ENCODE data around the gene GNAS-AS1. TPM values are rescaled to one million over a fixed set of nuclear protein-coding genes. Genes with fewer than 3 reads are reported as not detected.

The GNAS-AS1 gene
- total and polyA plus RNA-seq, 2 of the 8 experiments (the other 6 are each of a cell fraction or from before 2014, with no cell fraction given) = 4.7 to 13.7 TPM

DNA sequence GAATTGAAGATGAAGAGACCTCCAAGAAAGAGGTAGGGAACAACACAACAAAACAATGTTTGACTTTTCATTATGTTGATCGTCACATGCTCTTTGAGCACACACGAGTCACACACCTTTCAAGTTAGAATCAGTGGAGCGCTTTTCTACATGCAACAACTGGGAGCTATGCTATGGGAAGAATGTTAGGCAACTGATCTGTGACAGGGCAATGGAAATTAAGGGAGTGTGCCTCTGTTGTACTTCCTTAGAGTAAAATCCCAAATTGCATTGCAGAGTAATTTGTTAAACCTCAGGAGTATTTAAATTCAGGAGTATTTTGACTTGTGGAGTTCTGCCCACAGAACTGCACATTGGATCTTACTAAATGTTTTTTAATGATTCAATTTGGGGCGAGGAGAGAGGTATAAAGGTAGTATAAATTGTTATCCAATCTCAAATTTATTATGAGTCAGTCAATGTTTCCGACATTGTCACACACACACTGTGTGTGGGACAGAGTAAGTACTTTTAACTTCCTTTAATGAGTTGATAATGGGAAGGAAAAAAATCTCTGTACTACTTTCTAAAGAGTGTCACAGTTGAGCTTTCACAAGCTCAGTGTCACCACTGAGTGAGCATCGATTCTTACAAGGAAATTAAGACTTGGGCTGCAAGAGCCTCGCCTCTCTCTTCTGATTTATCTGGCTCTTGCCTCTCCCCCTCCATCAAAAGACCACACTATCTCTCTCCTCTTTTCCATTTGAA, 12.5 kb upstream of the GNAS-AS1 start:
- 85% methylated on average over 7 of the region's 7 CpGs; no CpG with 5 or more reads in 1 of the 2 experiments for WGBS, 2 experiments (ENCODE audit: extremely low coverage in 1 of 2, insufficient coverage in 1 of 2, insufficient read length in 1 of 2, insufficient replicate concordance in 2 of 2, low coverage in 1 of 2, low lambda C conversion rate in 2 of 2, missing lambda C conversion rate in 1 of 2)
- no peak for DNase-seq (ENCODE audit: low read depth in 1 of 2, low spot score in 2 of 2)
- H3K14ac ChIP-seq (ENCODE audit: insufficient read length) = no peak overlapping the region
- no peak overlapping the region for H2AK5ac ChIP-seq (ENCODE audit: low read depth, low read length)
- no peaks in the 10 kb centered on the region for H3K23me2 ChIP-seq (ENCODE audit: low read depth, low read length)
- no peak overlapping the region for H3K23ac ChIP-seq (ENCODE audit: insufficient read length)
- no peak overlapping the region for H3K18ac ChIP-seq (ENCODE audit: extremely low read depth, low read length)
- FAIRE-seq = no peak
- H3K36me3 ChIP-seq (ENCODE audit: control insufficient read depth in 2 of 4, insufficient read depth in 4 of 4, low read length in 3 of 4) = no peaks in the 10 kb centered on the region
- no peaks in the 10 kb centered on the region; the same call in 1 of the 2 replicates for H3K79me1 ChIP-seq (ENCODE audit: low read depth, low read length)
- no peak overlapping the region for H3K27ac ChIP-seq (ENCODE audit: low read depth, low read length)
- no peak overlapping the region for H4K8ac ChIP-seq (ENCODE audit: extremely low read depth, insufficient read depth, low read length)
- H3K4ac ChIP-seq (replicated peaks; ENCODE audit: insufficient read length, low read depth, low read length) = no peak overlapping the region
- no peak overlapping the region for H4K5ac ChIP-seq (ENCODE audit: insufficient read length, low read depth, low read length)
- no peak overlapping the region for H2BK12ac ChIP-seq (ENCODE audit: low read depth, low read length)
- no peak overlapping the region for H3K56ac ChIP-seq (replicated peaks; ENCODE audit: insufficient read length, low read depth, low read length)
- H3K9me3 ChIP-seq (ENCODE audit: insufficient read depth in 2 of 2, low read depth in 1 of 2, low read length in 1 of 2) = no peaks in the 10 kb centered on the region
- H2BK15ac ChIP-seq (ENCODE audit: low read length) = no peak overlapping the region
- CTCF ChIA-PET (ENCODE audit: partially characterized antibody) = interaction anchor here (0.7 to 2.0 kb wide), 14 partner anchors 8 to 652 kb away, joined by 3 to 7 read pairs (median 4); no protein-coding TSS in a partner anchor
- no peak overlapping the region for H3K4me2 ChIP-seq (ENCODE audit: insufficient read depth in 1 of 2, low read depth in 2 of 2, low read length in 2 of 2)
- H2BK20ac ChIP-seq (ENCODE audit: low read length) = no peak overlapping the region
- POLR2A ChIA-PET (ENCODE audit: partially characterized antibody) = interaction anchor here (1.2 to 2.1 kb wide), 2 partner anchors 11 to 16 kb away, joined by 3 to 7 read pairs; partner anchors contain the start of gene GNAS
- H3K4me3 ChIP-seq (ENCODE audit: extremely low read depth in 1 of 4, insufficient read depth in 2 of 4, low read depth in 3 of 4, low read length in 4 of 4) = no peak overlapping the region
- no peak overlapping the region for H2BK120ac ChIP-seq (replicated peaks; ENCODE audit: low read depth, low read length)
- H3K27me3 ChIP-seq (replicated peaks in 1 of 4; ENCODE audit: control insufficient read depth in 3 of 4, extremely low read depth in 1 of 4, insufficient read depth in 3 of 4, low read length in 3 of 4) = no peaks in the 10 kb centered on the region
- no peaks in the 10 kb centered on the region for H4K20me1 ChIP-seq (replicated peaks in 1 of 2; ENCODE audit: control insufficient read depth in 1 of 2, insufficient read depth in 2 of 2, low read length in 2 of 2)
- no peak overlapping the region for H3K9ac ChIP-seq (replicated peaks in 1 of 4; ENCODE audit: extremely low read depth in 1 of 4, low read depth in 3 of 4, low read length in 3 of 4)
- H2BK5ac ChIP-seq (ENCODE audit: low read depth, low read length) = no peak overlapping the region
- H3K79me2 ChIP-seq (ENCODE audit: control insufficient read depth in 1 of 2, insufficient read depth in 2 of 2, low read length in 2 of 2) = no peaks in the 10 kb centered on the region
- H2AFZ ChIP-seq (ENCODE audit: low read length) = no peak overlapping the region
- no peak overlapping the region for H4K91ac ChIP-seq (replicated peaks; ENCODE audit: insufficient read length, low read length)
- H3K4me1 ChIP-seq (replicated peaks in 1 of 4; ENCODE audit: control insufficient read depth in 3 of 4, insufficient read depth in 4 of 4, low read length in 3 of 4) = no peaks in the 10 kb centered on the region
- TF ChIP-seq ZNF274 (IDR thresholded peaks at IDR 0.05; ENCODE audit: borderline replicate concordance, extremely low read depth, low read length) (no peak), HDAC2 (IDR thresholded peaks at IDR 0.05; ENCODE audit: borderline replicate concordance in 1 of 2, low read depth in 2 of 2, low read length in 2 of 2) (no peak), CEBPB (IDR thresholded peaks at IDR 0.05; ENCODE audit: low read depth, low read length) (no peak), SRF (IDR thresholded peaks at IDR 0.05; ENCODE audit: low read depth, low read length) (no peak), FOSL1 (IDR thresholded peaks at IDR 0.05; ENCODE audit: insufficient read depth, low read depth, low read length) (no peak), KDM1A (IDR thresholded peaks at IDR 0.05; ENCODE audit: borderline replicate concordance, low read length) (no peak), CBX8 (IDR thresholded peaks at IDR 0.05; ENCODE audit: borderline replicate concordance, low read depth, low read length) (no peak), RBBP5 (IDR thresholded peaks at IDR 0.05; ENCODE audit: borderline replicate concordance, low read depth, low read length) (no peak), BACH1 (IDR thresholded peaks at IDR 0.05; ENCODE audit: low read length) (no peak), BRCA1 (IDR thresholded peaks at IDR 0.05; ENCODE audit: low read depth, low read length) (no peak), POLR2A (IDR thresholded peaks at IDR 0.05; ENCODE audit: control extremely low read depth in 1 of 2, low read depth in 2 of 2, low read length in 2 of 2) (no peak), SIX5 (IDR thresholded peaks at IDR 0.05; ENCODE audit: low read depth, low read length) (no peak), SAP30 (IDR thresholded peaks at IDR 0.05; ENCODE audit: insufficient read depth, insufficient replicate concordance, low read length) (no peak)
